GM18520 (cell line): Measurements from ENCODE around the gene ASB15.
"Not testable (repeated sequence)": the region's sequence is repeated elsewhere in the genome, so short reads cannot be mapped to it uniquely, and the experiment has no call there.

ENCODE experiments used
- ATAC-seq: cut with Tn5 transposase; IDR thresholded peaks from one replicate; pipeline ENCODE4 v1.9.1; 2021; ENCODE audit not compliant: unreplicated experiment

Gene ASB15

DNA sequence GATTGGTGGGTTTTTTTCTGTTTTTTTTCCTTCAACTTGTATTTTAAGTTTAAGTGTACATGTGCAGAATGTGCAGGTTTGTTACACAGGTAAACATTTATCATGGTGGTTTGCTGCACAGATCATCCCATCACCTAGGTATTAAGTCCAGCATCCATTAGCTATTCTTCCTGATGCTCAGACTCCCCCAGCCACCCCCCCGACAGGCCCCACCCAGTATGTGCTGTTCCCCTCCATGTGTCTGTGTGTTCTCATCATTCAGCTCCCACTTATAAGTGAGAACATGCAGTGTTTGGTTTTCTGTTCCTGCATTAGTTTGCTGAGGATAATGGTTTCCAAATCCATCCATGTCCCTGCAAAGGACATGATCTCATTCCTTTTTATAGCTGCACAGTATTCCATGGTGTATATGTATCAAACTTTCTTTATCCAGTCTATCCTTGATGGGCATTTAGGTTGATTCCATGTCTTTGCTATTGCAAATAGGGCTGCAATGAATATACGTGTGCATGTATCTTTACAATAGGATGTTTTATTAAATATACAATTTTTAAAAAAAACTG lies 32.5 kb downstream of the ASB15 start:
- ATAC-seq = not testable (repeated sequence)

DNA sequence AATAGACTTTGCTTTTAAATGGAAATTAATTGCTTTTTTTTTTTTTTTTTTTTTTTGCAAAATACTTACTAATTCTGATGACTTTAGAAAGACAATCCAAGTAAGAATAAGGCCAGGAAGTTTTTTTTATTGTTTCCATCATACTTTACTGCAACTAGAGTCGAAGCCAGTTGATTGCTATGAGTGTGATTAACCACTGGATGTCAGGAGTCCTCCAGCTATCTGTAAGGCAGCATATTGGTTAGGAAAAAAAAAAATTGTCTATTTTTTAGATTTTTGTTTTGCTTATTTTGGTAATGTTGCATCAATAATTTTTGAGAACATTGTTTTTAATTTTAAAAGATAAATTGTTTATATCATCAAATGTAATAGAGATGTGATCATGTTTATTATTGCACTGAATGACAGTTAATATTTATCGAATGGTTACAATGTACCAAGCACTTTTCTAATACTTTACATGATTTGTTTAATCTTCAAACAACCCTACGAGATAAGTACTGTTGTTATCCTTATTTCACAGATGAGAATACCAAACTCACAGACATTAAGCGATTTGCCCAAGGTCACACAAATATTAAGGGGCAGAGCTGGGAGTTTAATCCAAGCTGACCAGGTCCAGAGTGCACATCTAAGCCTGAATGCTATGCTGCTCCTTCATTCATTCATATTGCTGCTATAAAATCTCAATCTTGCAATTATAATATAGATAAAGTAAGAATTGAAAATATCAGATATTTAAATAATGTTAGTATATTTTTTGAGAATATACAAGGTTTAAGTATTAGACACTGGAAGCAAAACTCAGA lies 34.1 kb downstream of the ASB15 start:
- ATAC-seq = no peak

DNA sequence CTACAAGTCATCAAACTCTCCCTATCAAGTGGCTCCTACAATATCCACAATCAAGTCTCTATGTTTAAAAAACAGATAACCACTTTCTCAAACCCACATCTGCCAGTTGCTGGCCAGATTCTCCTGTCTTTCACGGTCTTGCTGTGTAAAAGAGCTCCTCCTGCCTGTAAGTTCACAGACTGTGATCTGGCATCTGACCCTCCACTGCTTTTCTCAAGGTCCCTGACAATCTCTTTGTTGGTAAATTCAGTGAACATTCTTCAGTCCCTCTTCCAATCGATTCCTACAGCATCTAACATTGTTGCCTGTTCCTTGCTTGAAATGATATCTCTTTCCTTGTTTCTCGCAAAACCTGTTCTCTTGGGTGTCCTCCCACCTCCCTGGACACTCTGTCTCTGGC lies 35.6 kb downstream of the ASB15 start:
- ATAC-seq = no peak

DNA sequence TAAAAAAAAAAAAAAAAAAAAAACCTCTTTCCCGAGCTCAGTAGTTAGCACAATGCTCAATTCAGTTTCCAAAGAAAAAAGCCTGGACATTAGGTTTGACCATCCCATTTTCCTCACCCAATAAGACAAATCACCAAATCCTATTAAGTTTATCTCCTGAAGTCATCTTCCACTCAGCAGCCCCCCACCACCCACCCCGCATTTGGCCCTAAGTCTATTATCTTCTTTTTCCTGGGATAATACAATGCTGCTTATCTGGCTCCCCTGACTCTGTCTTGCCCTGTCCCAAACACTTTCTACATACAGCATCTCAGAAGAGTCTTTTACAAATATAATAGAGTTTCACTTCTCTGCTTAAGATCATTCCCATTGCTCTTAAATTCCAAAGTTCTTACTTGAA lies 36.3 kb downstream of the ASB15 start:
- ATAC-seq = no peak

DNA sequence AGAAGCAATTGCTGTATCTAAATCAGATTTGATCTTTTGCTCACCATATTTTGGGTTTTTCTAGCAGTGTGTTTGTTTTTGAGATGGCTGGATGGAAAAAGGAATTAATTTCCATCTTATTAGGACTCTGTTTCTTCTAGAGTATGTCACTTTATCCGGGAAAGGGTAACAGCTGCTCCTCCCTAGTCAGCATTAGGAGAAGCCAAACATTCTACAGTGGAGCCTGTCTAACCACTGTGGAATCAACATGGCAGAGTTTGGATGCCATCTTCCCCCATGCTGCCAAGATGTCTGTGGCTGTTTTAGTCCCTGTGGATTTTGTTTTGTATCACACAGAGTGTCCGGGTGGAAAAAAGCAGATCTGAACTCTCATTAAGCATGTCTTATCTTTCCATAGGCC lies 38.0 kb downstream of the ASB15 start:
- ATAC-seq = no peak

DNA sequence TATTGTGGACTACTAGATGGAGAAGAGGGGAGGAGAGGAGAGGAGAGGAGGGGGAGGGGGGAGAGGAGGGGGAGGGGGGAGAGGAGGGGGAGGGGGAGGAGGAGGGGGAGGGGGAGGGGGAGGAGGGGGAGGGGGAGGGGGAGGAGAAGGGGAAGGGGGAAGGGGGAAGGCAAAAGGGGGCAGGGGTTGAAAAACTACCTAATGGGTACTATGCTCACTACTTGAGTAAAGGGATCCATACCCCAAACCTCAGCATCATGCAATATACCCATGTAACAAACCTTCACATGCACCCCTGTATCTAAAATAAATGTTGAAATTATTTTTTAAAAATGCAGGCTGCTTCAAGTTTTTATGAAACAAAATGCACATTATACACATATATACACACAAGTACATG lies 39.0 kb downstream of the ASB15 start:
- no peak for ATAC-seq

DNA sequence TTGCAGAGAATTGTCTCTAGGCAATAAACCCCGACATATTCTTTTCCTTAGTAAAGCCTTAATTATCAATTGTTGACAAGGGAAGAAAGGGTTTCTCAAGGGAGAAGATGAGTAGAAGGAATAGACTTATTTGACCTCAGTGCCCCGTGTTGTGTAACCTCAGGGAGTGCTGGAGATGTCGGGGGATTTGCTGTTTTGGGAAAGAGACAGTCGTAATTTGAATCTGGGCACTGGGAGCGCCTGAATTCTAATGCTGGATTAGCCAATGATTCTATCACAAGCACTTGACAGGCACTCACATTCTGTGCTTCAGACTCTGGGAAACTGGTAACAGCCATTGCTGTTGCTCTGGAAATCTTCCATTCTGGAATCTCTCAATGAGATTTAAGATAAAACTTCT lies 40.3 kb downstream of the ASB15 start:
- ATAC-seq = no peak

DNA sequence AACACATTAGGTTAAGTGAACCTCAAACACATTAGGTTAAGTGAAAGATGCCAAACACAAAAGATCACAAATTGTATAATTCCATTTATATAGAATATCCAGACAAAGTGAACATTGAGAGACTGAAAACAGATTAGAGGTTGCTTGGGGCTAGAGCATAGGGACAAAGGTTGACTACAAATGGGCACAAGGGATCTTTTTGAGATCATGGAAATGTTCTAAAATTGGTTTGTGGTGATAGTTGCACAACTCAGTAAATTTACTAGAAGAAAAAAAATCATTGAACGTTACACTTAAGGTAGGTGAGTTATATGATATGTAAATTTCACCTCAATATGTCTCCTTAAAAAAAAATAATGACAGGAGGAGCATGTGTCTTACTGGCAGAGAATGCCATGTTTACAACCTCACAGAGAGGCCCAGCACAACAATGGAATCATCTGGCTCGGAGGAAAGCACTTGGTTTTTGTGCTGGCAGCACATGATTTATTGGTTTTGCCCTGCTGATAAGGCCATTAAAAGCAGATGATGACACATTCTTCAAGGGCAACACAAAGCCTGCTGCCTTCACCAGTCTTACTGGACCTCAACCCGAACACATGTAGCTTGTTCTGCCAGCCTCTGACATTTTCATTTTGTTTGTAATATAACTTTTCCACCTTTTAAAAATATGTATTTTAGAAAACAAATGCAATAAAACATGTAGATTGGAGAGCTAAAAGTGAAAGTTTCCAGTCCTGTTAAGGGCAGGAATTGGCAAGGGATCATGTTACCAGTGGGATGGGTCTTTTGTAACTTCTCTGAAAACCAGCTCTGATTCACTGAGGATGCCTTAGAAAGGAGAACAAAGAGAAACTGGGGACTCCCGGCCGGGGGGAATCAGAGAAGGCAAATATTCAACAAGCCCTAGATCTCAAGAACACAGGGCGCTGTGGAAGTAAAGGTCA lies 42.1 kb downstream of the ASB15 start:
- ATAC-seq = no peak

DNA sequence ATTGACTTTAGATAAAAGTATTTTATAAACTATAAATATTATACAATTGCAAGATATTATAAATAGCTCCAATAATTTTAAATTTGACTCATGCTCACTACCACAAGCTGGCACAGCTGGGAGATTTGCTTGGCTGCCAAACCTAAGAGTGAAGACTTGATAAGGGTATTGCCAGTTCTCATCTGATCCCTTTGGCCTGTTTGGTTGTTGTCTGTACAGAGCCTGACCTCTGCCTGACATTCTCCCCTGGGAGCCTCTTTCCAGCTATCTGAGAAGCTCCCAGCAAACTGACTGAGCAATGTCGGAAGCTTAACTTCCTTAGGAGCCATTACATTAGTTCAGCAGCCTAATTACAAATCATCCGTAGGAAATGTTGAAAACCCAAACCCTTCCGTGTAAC lies 43.9 kb downstream of the ASB15 start:
- no peak for ATAC-seq

DNA sequence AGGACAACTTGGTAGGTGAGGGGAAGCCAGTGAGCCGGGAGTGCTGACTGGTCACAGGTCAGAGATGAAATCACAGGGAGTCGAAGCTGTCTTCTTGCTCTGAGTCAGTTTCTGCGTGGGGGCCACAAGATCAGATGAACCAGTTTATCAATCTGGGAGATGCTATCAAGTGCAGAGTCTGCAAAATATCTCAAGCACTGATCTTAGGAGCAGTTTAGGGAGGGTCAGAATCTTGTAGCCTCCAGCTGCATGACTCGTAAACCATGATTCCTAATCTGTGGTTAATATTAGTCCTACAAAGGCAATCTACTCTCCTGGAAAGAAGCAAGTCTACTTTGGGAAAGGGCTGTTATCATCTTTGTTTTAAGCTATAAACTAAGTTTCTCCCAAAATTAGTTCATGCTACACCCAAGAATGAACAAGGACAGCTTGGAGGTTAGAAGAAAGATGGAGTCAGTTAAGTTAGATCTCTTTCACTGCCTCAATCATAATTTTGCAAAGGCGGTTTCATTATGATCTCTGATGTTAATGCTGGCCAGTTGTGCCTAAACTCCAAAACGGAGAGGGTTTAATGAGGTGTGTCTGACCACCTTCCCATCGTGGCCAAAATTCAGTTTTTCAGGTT lies 45.6 kb downstream of the ASB15 start:
- no peak for ATAC-seq

DNA sequence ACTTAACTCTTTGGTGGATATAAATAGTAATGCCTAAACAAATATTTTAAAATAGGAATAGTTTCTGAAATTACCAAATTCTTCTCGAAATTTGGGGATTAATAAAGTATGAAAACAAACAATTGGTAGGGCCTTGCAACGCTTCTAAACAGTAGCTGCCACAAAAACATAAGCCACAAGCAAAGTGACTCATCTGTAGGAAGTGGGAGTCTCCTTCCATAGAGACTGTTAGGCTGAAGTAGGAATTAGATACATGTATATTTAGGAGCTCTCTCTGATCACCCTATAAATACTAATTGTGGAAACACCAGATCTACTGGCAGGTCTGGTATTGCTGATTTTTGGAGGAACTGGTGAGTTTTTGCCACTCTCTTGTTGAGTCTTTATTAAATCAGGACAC lies 48.3 kb downstream of the ASB15 start:
- ATAC-seq = no peak

DNA sequence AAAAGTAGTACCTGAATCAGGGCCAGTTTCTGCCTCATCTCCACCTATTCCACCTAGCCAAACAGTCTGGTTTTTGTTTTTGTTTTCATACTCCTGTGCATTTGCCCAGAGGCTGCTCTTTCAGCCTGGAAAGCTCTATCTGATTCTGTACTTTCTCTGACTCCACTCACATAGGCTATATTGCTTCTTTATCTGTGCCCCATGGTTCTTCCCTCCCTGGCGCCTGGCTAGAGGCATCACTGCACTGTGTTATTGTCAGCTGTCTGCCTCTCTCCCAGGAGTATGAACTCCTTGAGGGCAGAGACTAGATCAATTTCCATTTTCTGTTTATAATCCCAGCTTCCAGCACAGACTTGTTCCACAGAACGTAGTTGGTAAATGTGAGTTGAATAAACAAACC lies 49.0 kb downstream of the ASB15 start:
- ATAC-seq = no peak

DNA sequence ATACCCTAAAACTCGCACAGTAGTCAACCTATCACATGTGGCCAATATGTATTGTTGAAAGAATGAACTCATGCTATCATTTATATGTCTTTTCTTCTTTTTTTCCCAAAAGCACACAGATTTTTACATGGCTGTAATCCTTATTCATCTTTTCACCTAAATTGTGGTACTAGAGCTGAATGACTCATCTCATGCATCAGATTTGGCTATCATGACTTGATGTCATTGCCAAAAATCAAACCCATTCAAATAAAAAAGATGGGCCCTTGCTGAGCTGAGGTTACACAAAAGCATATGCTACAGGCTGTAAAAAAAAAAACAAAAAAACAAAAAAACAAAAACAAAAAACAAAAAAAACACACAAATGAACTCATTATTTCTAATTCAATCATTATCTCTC lies 50.8 kb downstream of the ASB15 start:
- no peak for ATAC-seq

DNA sequence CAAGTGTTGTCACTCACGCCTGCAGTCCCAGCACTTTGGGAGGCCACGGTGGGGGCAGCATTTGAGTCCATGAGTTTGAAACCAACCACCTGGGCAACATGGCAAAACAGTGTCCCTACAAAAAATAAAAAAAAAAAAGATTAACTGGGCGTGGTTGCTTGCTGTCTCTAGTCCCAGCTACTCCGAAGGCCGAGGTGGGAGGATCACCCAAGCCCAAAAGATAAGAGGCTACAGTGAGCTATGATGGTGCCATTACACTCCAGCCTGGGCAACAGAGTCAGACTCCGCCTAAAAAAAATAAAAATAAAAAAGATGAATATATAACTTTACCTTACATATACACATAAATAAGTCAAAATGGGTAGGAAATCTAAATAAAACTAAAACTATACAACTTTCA lies 51.5 kb downstream of the ASB15 start:
- no peak for ATAC-seq

DNA sequence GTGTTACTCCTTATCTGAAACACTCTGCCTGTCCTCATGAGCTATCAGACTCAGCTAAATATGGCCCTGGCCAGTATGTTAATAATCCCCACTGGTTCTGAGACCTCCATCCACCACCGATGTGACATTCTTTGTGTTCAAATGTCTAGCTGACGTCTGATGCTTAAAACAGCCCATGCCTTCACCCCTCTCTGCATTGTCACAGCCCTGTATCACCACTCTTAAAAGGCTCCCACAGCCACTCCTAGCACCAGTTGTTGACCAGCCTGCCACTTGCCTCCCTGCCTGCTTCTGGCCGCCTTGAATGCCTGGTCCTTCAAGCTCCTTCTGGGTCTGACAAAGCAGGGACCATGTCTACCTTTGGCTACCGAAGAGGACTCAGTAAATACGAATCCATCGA lies 54.0 kb downstream of the ASB15 start, which contains the start of gene LMOD2:
Gene LMOD2, plus strand, starts transcription at position 253 of the 400 bp plus-strand sequence. Its CDS starts 98 bp downstream, at position 351.
- ATAC-seq = no peak

DNA sequence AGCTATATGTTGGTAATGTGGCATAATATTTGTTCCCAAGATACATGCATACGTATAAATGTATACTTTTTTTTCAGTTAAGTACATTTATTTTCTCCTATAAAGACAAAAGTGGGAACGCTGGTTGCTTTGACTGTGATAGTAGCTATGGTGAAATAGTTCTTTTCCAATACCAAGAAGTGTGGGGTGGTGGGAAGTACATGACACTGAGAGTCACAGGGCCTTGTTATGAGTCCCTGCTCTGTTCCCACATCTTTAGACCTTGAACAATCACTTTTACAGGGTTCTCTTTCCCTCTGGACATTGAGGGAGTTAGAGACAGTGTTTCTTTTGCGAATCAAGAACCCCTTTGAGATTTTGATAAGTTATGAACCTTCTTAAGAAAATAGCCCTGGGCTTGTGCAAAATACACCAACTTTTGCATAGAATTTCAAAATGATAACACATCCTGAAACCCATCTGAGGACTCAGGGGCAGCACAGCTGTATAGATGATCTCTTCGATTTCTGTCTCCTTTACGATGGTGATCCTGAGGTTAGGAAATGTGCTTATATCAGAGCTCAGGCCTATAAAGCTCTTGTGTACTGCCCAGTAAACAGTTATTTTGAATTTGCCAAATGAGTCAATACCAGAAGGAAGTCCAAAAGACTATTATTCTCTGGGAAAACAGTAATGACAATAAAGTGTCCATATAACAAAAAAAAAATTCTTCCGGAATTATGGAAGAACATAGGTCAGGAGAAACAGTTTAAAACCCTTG lies 55.1 kb downstream of the ASB15 start:
- no peak for ATAC-seq

DNA sequence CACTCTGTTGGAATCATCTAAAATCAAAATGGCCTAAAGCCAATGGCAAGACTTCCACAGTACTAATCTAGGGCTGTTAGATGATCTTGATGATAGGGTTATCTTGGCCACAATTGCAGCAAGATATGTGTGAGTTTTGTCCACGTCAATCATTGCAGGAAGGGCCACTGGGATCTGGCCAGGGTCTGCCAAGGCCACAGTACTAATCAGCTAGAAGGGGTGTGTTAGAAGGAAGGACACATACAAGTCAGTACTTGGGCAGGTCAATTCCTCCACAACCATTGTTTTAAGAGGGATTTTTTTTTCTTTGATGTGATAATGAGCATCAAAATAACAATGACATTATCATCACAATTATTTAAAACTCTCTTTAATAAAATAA lies 55.7 kb downstream of the ASB15 start:
- ATAC-seq = no peak

DNA sequence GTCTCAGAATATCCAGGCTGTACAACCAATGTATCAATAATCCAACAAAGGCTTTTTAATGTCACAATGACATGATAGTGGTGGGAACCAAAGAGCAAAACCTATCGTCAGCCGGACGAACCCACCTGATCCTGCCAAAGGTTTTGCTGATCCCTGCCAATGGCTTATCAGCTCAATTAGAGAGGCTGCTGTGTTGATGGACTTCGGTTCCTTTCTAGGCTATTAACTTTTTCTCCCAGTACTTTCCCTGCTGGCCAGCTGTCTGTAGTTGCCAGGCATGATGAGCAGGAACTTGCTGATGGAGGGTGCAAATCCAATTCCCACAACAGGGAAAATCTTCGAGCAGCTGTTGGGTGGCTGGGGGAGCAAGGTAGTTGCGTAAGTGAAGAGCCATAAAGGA lies 56.4 kb downstream of the ASB15 start:
- no peak for ATAC-seq

DNA sequence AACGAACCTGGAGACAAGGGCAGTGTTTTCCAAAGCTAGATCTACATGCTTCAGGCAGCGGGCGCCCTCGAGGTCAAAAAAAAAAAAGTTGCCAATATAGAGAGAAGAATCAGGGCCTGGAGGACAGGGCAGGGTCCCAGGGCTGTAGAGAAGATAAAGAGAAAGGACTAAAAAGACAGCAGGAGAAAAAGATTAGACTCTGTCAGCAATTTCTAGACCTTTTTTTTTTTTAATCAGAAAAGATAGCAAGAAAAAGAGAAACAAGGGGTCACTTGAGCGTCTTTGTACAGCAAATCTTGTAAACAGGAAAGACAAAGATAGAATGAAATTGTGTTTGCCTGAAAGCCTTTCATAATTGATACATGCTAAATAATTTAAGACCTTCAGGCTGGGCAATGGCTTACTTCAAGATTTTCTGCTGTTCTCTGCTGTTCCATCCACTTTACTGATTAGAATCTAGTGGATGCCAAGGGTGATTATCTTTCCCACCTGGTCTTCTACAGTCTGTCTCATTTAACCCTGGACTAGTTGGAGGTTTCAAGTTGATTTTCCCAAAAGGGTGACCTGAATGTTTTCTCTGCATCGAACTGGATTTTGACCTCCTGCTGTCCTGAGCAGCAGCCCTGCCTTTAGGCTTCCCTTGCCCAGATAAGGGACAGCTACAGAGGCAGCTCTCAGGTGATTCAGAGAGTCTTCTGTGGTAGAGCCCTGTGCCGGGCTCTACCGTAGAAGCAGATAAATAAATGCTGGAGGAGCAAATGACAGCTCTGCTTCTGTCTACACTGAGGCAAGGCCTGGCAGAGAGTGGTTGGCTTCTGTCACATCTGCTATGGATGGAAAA lies 59.1 kb downstream of the ASB15 start:
- ATAC-seq = no peak

DNA sequence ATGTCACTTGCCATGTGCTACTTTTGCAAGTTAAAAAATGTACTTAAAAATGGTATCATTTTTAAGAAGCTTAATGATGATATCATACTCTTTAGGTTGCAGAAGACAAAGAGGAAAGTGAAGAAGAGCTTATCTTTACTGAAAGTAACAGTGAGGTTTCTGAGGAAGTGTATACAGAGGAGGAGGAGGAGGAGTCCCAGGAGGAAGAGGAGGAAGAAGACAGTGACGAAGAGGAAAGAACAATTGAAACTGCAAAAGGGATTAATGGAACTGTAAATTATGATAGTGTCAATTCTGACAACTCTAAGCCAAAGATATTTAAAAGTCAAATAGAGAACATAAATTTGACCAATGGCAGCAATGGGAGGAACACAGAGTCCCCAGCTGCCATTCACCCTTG lies 60.1 kb downstream of the ASB15 start:
- ATAC-seq = no peak
